NCI-H187 treated with DMSO at 0.1 percent for 48 hours (cell line): Measurements from ENCODE around the gene SLC39A8.

Source experiments
- DNase-seq: peaks from one replicate; lab custom pipeline; 2025; lab: John Stamatoyannopoulos, UW

Gene SLC39A8

DNA sequence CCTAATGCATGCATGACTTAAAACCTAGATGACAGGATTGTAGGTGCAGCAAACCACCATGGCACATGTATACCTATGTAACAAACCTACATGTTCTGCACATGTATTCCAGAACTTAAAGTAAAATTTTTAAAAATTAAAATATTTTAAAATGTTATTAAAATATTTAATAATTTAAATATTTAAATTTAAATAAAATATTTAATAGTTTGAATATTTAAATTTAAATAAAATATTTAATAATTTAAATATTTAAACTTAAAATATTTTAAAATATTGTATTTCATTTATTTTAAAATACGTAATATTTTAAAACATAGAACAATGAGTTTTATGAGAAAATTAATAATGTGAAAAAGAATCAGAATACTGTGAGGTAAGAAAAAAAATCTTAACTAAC lies 117.9 kb downstream of the SLC39A8 start:
- no peak for DNase-seq

DNA sequence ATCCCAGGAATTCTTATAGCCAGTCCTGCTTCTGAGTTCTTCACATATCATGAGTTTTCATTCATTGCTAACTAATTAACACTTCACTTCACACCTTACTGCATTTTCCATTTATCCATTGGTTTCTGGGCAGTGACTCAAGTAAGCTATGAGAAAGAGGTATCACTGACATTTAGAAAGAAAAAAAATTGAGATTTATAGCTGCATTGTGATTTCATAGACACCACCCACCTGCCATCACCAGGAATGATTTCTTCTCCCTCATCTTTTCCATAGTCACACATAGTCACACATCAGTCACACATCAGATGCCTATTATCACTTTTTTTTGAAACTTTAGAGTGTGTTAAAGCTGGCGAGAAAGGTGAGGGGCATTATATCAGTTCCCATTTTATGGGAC lies 121.8 kb downstream of the SLC39A8 start:
- no peak for DNase-seq

DNA sequence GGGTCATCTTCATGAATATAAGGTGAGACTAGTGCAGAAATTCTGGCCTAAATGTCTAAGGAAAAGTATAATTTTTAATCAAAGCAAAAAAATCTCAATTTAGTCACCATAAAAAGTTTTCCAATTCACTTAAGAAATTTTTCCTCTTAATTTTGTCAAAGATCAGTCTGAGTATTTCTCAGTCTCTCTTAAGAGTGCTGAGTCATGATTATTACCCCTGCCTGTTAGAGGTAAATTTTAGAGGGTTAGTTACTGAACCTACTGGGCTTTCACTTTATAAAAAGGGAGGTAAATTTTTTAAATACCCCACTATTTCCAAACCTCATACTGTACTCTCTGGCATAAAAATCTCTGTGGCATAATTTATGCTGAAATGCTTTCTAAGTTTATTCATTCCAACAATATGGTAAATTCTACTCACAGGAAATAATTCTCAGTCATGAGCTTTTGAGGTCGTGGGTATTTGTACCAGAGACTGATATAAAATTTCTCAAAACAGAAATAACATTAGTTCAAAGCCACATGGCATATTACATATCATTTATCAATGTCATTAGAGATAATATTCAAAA lies 122.4 kb downstream of the SLC39A8 start:
- DNase-seq = no peak

DNA sequence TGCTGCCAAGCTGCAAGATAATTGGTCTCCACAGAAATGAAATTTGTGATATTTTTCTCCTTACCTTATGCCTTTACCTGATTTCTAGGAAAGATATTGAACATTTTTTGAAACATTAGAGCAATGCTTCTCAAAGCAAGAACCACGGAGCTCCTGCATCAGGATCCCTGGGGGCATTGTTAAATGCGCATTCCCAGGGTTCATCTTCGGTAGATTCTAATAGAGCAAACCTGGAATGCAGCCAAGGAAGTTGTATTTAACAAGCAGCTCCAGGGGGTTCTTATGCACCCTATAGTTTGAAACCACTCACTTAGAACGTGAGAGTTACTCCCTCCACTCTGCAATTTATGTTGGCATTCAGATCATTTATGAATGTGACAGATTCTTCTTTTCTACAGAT lies 126.2 kb downstream of the SLC39A8 start:
- no peak for DNase-seq

DNA sequence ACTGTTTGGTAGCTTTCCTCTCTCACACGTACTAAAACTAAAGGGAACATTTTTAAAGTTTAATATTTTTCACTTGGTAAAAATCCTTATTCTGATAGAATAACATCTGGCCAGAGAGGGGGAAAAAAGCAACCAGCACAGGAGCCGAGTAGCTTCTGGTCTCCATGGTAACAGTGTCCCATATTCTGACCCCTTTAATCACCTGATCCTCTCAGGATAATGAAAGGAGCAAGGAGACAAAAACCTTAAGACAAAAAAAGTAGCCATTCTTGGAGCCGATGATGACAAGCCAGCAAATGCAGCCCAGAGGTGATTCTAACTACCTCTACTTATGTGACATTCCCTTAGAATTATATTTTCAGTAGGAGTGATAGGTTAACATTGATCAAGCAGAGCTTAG lies 126.6 kb downstream of the SLC39A8 start:
- no peak for DNase-seq

DNA sequence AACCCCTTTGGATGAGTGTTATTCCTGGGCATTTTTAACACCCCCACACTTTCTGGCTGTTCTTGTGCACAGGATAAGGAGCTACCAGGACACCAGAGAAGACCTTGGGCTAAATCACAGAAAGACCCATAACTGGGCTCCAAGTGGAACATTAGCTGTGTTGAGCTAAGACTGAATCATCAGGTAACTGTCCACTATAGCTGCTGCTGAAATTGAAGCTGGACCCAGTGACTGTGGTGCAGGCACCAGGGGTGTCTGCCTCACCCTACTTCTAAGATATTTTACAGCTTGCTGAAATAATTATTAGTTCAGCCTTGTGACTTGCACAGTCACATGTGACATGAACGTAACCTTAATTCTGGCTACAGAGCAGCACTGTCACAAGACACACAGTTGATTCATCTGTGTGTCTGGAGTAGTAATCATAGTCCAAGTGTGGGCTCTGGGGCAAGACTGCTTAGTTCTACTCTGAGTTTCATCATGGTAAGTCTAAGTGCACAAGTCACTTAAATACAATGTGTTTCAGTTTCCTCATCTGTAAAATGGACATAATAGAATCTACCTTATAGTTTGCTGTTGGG lies 127.4 kb downstream of the SLC39A8 start:
- no peak for DNase-seq

DNA sequence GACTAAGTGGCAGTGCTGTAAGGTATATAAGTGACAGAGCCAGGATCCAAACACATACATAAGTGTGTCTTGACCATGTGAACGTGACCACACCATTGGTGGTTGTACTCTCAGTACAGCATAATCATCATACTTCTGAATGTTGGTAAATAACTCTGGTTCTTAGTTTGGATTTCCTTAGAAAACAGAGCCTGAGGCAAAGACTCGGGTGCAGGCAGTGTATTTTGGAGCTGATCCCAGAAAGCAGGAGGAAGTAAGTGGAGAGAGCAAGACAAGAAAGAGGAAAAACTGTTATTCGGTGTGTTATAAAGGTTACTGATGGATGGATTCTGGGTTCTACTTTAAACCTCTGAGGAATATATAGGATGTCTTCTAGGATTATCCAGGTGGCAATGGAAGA lies 127.9 kb downstream of the SLC39A8 start:
- no peak for DNase-seq

DNA sequence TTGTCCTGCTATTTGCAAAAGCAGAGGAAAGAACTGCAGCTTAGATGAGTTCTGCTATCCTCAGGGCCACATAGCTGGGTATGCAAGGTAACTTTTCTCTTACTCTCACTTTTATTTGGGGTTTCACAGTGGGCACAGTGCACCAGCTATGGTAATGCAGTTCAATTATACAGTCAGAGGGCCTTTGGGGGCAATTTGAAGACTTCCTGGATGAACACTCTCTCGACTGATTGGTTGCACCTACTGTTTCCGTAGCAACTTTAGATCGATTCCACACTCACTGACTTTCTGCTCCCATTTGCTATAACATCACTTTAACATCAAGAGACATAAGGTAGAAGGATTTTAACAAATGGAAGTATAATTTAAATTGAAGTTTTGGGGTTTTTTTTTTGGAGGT lies 128.6 kb downstream of the SLC39A8 start:
- DNase-seq = no peak

DNA sequence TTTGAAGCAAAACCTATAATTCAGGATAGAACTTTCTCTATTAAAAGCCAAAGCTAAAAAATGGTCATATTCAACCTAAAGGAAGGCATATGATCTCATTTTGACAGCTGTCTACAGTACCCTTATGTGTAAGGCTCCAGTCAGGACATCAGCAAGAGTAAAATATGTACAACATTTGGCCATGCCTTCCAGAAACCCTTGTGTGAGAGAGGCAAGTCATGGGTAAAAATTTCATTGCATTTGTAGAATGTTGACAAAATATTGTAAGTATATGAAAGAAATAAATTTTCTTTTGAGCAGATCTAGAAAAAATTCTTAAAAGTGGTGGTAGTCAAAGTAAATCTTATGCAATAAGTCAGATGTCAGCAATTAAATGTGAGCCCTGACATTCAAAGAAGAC lies 132.3 kb downstream of the SLC39A8 start:
- no peak for DNase-seq
